GM19025 (cell line): Measurements from ENCODE around the gene EPN2.
"Not testable (repeated sequence)": the region's sequence is repeated elsewhere in the genome, so short reads cannot be mapped to it uniquely, and the experiment has no call there.

Experiments
- ATAC-seq: cut with Tn5 transposase; IDR thresholded peaks from one replicate; pipeline ENCODE4 v1.9.1; 2021; ENCODE audit warnings: mild to moderate bottlenecking, low read depth, moderate library complexity; ENCODE audit not compliant: unreplicated experiment

The EPN2 gene

DNA sequence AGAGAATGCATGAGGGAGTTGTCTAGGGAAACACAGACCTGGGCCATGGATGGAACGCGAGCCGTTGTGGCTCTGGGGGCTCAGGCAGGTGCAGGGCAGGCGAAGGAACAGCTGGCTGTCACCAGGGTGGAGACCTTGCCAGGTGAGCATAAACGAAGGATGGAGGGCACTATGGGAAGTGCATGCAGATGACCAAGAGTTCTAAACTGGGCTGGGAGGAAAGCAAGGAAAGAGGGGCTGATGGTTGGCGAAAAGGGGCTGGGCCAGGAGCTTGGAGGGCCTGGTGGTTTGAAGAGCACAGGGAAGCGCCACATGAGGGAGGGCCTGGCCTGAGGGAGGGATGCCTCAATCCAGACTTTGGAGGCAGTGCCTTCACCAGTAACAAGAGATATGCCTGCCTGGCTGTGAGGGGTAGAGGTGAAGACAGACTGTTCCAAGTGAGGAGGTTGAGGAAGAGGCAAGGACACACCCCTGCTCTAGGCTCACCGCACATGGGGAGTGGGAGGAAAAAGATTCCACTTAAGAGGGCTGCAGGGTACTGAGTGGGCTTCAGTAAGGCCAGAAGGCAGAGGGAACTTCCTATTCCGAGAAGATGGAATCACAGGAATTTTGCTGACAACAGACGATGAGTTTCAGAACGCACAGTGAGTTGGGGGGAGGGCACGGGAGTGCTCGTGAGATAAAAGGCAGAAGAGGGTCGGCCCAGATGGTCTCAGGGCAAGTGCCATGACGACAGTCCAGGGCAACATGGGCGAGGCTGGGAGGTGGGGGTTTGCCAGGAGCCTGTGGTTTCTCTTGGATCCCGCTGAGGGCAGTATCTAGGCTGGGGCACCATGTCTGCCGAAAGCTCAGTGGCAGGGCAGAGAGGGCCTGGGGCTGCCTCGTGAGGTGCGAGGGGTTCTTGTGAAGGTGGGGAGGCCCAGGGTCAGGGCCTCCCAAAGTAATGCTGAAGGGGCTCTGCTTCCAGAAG is 104.8 kb downstream of the EPN2 start:
- ATAC-seq, result no peak

DNA sequence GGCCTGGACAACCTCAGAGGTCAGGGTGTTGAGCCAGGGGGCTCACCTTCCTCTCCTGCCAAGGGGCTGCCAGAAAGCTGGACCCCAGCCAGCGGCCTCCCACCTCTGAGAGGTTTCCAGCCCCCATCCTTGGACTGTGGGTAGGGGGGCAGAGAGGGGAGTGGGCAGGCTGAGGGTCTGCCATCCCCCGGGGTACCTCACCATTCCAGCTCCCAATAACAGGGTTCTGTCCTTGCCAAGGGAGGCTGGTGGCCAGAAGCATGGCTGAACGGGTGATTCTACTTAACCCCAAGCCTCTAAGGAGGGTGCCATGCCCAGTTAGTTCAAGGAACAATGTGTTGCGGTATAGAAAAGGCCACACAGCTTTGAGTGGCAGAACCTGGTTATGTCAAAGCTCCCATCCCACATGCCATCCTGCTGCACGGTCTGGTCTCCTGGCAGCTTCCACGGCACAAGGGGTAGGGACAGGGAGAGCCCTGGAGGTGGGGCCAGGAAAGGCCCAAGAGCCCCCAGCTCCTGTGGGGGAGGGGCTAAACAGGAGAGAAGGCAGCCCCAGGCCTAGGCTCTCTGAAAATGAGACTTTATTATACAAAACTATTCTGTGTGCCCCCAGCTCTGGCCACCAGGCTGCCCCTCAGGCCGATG is 105.6 kb downstream of the EPN2 start:
- ATAC-seq, result no peak

DNA sequence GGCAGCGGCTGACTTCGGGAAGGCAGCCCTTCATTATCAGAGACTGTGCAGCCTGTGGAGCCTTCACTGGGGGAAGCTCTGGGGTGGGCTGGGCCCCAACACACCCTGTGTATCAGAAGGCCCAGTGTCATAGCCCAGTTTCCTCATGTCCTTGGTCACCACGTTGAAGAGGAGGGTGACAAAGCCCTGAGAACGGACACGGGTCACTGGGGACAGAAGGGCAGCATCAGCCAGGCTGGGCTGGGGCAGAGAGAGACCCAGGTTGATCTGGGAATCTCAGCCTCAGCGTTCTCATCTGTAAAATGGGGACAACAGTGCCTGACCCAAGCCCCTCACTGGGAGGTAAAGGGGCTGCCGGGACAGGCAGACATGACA is 106.1 kb downstream of the EPN2 start:
- no peak for ATAC-seq

DNA sequence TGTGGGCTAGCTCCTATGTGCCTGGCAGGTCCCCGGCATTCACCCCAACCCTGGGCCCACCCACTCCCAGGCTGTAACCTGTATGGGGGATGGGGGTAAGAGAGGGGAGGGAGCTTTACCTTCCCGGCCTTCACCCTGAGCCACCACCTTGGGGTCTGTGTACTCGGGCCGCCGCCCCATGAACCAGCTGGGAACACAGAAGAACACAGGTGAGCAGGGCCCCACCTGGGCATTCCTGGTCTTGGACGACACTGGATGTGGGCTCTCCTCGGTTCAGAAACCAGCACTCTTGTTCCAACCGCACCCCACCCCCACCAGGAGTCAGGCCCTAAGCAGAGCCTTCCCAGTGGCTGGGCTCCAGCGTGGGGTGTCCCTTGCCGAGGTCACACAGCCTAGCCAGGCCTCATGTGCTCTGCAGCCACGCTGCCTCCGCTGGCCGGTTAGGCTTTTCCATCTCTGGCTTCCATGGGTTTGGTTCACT is 106.5 kb downstream of the EPN2 start:
- no peak for ATAC-seq

DNA sequence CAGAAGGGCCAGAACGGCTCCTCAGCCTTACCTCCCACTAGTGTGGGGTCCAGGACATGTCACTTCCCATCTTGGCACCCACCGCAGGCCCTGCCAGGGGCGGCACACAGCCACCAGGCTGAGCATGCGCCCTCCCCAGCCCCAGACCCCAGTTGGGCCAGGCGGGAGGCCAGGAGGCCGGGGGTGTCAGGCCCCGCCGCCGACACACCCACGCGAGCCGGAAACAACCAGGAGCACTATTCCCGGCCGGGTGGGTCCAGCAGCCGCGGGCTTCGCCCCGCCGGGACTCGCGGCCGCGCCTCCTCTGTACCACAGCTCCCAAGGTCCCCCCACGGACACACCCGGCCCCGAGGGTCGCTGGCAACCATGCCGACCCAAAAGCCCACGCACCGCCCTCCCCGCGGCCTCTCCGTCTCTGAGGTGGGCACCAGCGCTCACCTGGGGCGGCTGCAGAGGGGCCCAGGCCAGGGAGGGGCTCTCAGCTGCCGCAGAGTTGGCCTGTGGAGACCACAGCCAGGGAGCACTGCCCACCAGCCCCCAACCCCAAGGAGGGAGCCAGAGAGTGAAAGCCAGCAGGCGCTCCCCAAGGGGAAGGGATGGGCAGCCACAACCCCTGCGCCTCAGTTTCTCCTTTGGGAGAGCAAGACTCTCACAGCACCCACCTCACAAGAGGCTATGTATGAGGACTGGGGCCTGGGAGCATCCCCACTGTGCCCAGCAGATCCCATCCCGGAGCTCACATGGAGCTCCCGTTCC is 107.3 kb downstream of the EPN2 start:
- ATAC-seq, result no peak

DNA sequence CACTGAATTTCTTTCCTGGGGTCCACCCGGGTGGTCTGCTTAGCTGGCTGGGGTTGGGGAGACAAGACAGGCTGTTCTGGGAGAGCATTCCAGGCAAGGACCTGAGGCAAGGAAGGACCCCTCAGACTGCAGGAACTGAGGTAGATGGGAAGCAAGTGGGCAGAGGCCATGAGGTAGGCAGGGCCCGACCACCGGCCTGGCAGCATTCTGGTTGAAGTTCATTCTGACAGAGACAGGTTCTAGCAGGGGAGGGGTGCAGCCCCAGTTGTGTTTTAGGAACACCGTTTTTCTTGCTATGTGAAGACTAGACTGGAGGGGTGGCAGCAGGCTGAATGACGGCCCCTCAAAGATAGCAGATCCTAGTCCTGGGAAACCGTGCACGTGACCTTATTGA is 107.9 kb downstream of the EPN2 start:
- no peak for ATAC-seq

DNA sequence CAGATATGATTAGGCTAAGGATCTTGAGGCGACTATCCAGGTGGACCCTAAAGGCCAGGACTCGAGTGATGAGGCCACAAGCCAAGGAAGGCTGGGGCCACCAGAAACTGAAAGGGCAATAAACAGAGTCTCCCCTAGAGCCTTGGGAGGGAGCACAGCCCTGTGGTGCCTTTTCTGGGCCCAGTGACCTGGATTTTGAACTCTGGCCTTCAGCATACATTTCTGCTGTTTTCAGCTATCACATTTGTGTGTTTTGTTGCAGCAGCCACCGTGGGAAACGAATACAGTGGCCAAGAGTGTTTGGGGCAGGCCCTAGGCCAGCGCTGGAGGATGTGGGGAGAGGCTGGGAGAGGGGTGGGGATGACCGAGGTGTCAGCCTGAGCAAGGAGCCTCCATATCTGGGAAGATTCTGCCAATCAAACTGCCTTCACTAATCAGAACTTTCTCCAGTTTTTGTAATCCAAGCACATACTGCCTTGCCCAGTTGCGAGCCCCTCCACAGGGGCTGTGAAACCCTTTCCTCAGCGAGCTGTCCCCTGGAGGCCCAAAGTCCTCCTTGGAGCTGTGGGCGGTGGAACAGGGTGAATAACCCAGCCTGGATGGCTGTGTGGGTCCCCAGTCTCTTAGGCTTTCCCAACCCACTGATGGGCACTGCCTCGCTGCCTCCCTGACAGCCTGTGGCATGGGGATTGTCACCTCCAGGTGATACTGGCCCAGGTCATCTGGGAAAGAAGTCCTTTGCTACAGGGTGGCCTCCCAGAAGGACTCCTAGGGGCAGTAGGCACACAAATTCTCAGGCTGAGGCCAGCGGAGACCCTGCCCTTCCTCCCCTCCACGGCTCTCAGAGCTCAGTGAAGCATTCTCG is 108.6 kb downstream of the EPN2 start:
- no peak for ATAC-seq

DNA sequence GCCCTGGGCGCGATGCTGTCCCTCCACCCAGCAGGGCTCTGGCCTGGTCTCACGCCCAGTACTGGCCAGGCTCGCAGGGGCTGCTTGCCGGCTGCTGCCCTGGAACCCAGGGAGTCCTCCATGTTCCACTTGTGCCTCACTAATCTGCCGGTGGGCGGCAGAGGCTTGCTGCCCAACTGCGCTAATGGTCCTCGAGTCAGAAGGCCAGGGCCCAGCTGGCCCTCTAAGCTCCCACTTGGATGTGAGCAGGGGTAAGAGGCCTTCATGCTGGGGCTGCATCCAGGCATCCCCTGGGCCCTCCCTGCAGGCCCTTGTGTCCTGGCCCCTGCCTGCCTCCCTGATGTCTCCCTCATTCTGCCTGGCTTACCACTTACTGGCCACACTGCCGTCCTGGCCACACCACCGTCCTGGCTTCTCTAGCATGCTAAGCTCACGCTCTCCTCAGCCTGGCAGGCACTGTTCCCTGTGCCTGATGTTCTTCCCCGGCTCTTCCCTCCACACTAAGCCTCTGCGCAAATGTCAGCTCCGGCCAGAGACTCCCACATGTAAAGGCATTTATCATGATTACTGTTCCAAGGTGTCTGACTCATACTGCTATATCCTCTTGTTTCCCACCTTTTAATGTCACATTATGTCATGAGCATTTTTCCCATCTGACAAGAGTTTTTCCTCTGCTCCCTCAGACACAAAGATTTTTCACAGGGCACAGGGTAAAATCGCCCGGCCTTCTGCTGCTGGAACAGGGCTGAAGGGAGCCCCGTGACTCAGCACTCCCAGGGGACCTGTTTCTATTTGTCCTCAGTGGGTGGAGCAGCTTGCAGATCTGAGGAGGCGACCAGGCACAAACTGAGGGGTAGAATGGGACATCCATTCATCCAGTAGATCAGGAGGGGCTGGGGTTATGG is 109.4 kb downstream of the EPN2 start:
- ATAC-seq, result no peak

DNA sequence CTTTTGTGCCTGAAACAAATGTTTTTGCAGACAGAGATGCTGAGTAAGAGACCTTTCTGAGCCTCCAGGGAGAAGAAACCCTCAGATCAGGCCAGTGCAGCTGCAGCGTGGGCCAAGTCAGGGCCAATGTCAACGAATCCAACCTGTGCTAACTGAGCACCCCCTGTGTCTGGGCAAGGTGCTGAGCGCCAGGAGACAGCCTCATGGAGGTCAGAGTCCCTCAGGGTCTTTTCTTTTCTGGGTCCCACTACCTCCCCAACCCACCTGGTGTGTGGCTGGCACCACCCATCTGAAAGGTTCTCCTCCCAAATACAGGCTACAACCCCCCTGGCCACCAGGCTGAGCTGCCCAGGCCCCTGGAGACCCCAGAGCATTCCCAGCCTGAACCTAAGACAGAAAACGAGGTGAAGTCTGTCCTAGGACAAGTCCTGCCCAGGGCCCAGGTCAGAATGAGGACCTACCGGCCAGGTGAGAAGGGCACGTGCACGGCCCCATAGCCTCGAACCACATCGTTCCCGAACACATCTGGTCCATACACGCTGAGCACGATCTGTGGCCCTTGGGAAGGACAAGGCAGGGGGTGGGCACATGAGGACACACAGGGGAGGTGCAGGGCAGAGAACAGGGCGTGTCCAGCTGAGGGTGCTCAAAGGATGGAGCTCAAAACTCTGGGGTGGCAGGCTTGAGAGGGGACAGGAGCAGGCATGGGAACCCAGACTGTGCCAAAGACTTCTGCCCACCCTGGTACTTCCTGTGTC is 110.3 kb downstream of the EPN2 start:
- no peak for ATAC-seq

DNA sequence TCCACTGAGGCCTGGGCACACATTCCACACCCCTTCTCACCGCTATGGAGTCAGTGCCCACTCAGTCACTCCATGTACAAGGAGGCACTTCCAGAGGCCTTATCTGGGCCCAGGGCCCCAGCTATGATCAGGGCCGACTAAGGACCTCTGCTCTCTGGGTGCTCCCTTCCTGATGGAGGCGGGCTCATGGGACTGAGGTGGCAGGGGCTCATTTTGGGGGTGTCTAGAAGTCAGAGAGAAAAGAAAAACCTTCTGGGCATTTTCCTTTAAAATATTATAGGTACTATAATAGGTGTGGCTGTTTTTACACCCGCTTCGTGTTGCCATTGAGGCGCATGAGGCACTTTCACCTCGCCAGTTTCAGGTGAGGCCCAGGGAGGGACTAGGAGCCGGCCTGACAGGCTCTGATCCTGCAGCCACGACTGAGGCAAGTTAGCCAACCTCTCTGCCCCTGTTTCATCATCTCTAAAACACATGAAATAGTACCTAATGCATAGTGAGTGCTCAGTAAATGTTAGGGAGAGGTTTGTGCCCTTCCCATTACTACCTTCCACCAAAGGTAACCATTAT is 111.0 kb downstream of the EPN2 start:
- no peak for ATAC-seq

DNA sequence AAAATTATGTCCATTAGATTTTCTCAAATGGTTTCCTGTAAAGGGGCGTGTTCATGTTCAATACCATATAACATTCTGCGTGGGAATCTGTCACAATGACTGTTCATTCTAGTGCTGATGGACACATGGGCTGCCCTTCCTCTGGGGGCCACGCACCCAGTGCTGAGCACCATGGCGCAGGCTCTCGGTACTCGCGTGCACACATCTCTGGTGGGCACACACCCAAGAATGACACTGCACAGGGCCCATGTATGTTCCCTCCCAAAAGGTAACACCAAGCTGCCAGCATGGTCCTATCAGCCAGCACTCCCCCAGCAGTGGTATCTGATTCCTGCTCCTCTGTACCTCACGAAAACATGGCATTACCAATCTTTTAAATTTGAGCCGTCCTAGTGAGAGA is 111.6 kb downstream of the EPN2 start:
- ATAC-seq, result no peak

DNA sequence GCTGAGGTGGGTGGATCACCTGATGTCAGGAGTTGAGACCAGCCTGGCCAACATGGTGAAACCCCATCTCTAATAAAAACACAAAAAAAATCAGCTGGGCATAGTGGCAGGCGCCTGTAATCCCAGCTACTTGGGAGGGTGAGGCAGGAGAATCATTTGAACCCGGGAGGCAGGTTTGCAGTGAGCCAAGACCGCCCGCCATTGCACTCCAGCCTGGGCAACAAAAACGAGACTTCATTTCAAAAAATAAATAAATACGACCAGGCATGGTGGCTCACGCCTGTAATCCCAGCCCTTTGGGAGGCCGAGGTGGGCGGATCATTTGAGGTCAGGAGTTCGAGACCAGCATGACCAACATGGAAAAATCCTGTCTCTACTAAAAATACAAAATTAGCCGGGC is 116.2 kb downstream of the EPN2 start:
- ATAC-seq, result not testable (repeated sequence)

DNA sequence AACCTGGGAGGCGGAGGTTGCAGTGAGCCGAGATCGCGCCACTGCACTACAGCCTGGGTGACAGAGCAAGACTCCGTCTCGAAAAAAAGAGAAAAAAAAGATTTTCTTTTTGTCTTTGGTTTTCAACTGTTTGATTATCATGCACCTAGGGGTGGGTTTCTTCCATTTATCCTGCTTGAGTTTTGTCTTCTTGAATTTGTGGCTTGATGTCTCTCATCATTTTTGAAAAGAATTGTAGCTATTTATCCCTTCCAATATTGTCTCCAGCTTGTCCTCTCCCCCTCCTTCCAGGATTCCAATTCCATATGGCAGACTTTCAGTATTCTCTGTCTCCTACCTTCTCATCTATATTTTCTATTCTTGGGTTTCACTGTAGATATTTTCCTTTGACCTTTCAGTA is 117.6 kb downstream of the EPN2 start:
- ATAC-seq, result no peak

DNA sequence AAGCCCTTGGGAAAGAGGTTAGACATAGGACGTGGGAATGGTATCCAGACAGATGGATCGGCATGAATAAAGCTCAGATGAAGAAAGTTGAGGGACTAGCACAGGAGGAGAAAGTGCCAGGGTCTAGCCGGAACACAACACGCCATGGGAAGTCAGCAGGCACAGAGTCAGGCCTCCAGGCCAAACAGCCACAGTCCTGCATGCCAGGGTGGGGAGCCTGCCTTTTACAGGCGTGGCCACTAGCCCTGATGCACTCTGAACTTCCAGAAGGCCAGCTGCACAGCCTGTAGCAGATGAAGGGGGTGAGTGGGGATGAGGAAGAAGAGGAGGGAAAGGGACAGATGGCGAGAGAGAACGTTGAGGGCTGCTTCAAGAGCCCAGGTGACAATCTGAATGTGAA is 120.2 kb downstream of the EPN2 start:
- no peak for ATAC-seq

DNA sequence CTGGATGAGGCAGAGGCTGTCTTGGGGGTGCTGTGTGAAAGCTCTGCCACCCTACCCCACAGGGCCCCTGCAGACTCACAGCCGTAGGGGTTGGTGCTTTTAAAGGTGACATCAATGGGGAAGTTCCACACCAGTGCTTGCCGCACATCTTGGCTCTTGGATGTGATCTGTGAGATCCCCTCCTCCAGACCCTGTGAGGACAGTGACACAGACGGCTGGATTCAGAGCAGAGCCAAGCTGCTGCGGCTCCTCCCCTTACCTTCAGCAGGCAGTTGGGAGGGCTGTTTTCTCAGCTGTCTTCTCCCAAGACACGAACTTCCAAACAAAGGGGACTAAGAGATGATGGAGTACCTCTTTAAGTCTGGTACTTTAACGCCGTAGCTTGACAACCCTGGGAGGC is 120.6 kb downstream of the EPN2 start:
- ATAC-seq, result no peak

DNA sequence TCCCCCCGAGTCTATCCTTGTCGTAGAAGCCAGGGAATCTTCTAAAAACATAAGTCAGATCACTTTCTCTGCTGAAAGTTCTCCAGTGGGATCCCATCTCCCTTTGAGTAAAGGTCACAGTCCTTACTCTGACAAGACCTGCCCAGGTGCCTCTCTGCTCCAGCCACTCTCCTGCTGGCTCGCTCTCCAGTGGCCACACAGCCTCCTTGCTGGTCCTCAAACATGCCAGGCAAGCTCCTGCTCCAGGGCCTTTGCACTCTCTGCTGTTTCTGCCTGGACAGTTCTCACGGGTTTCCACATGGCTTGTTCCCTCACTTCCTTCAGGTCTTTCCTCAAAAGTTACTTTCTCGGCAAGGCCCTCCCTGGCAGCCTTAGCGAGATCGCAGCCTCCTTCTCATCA is 122.0 kb downstream of the EPN2 start:
- no peak for ATAC-seq

DNA sequence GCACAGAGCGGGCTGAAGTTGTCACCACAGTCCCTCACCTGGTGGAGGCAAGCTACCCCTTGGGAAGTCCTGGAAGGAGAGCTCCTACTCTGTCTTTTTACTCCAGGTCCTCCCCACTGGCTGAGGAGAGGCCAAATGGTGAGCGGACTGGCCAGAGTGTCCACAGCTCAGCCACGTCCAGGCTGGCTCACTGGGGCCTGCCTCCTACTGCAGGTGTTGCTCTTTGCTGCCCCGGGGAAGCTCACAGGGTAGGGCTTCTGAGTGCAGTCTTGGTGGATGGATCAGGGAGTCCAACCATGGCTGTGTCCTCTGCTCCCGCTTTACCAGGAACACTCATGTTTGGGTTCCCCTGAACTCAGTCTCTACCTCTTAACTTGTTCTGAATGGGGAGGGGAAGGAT is 122.7 kb downstream of the EPN2 start:
- no peak for ATAC-seq

DNA sequence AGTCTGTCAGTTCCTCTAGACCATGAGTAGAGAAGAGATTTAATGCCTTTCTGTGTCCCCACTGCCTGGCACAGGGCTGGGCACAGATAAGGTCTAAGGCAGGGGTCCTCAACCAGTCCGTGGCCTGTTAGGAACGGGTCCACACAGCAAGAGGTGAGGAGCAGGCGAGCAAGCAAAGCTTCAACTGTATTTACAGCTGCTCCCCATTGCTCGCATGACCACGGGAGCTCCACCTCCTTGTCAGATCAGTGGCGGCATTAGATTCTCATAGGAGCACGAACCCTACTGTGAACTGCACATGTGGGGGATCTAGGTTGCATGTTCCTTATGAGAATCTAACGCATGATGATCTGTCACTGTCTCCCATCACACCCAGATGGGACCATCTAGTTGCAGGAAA is 123.6 kb downstream of the EPN2 start:
- no peak for ATAC-seq
